ENCODE measurements around the gene HOXC9. TPM values are rescaled to one million over a fixed set of nuclear protein-coding genes. Genes with fewer than 3 reads are reported as not detected.

The HOXC9 gene
- total and polyA plus RNA-seq, 9 of the 15 experiments (the other 6 are each of a cell fraction or from before 2014, with no cell fraction given), result 1.1 to 10.5 (median 9.3) TPM

- no peak overlapping the region for H3K27ac ChIP-seq (ENCODE audit: extremely low read depth, low read depth, low read length)
- ChIA-PET CTCF (ENCODE audit: low intra/inter-chr PET ratio) (interaction anchor here (0.8 kb wide), 1 partner anchor 35 kb away, joined by 5 read pairs; no protein-coding TSS in a partner anchor), POLR2A (interaction anchor here (0.7 to 1.7 kb wide), 5 partner anchors 10 to 363 kb away, joined by 3 to 7 read pairs (median 4); partner anchors contain the start of gene HOXC6)
- no peaks in the 10 kb centered on the region for H3K9me1 ChIP-seq (ENCODE audit: control insufficient read depth, insufficient read depth, low read length)
- no peaks in the 10 kb centered on the region for H3K9me3 ChIP-seq (replicated peaks; ENCODE audit: control insufficient read depth, insufficient read depth, low read depth, low read length)
- H3K9ac ChIP-seq (ENCODE audit: insufficient read depth in 1 of 2, low read depth in 2 of 2, low read length in 2 of 2), result no peak overlapping the region
- no peak overlapping the region for H3K4me3 ChIP-seq
- in situ Hi-C loops (cut with MboI), result no loop called here
- FAIRE-seq (no peak), ATAC-seq (no peak), DNase-seq (ENCODE audit: extremely low read depth in 1 of 4, low spot score in 3 of 4) (no peak)
- H2AFZ ChIP-seq (ENCODE audit: low read depth, low read length), result no peak overlapping the region
- no peaks in the 10 kb centered on the region for H4K20me1 ChIP-seq (replicated peaks; ENCODE audit: control insufficient read depth, insufficient read depth, low read length)
- intact Hi-C loops (cut with micrococcal nuclease), result no loop called here
- TF ChIP-seq MAFK (IDR thresholded peaks at IDR 0.05; ENCODE audit: low read length) (no peak), PPARD (CRISPR knock-in tag; IDR thresholded peaks at IDR 0.05) (no peak), ZBTB1 (CRISPR knock-in tag; IDR thresholded peaks at IDR 0.05; ENCODE audit: borderline replicate concordance, low read depth) (no peak), LARP7 (IDR thresholded peaks at IDR 0.05) (no peak), E2F5 (CRISPR knock-in tag; IDR thresholded peaks at IDR 0.05) (no peak), FOS (IDR thresholded peaks at IDR 0.05; ENCODE audit: extremely low read depth, insufficient read length) (no peak), ARID4B (CRISPR knock-in tag; IDR thresholded peaks at IDR 0.05) (no peak), UBTF (IDR thresholded peaks at IDR 0.05; ENCODE audit: borderline replicate concordance in 1 of 2, low read depth in 2 of 2, low read length in 2 of 2) (no peak), SREBF1 (IDR thresholded peaks at IDR 0.05; ENCODE audit: borderline replicate concordance, low read depth, low read length) (no peak), KDM1A (IDR thresholded peaks at IDR 0.05) (no peak), ZNF444 (CRISPR knock-in tag; IDR thresholded peaks at IDR 0.05) (no peak)
- no TSS peak for BruUV-seq (replicated peaks)
- H3K4me2 ChIP-seq (ENCODE audit: insufficient read depth, low read length), result no peak overlapping the region
- H3K4me1 ChIP-seq (replicated peaks in 1 of 2; ENCODE audit: control insufficient read depth in 2 of 2, insufficient read depth in 2 of 2, low read length in 2 of 2), result peaks cover 0 to 4% of the 10 kb centered on the region in 2 experiments; a peak in 2 of 5 replicates
- no peaks in the 10 kb centered on the region for H3K79me2 ChIP-seq (ENCODE audit: control insufficient read depth, insufficient read depth, low read length)
- peaks cover 21 to 25% of the 10 kb centered on the region in 2 experiments for H3K27me3 ChIP-seq (ENCODE audit: control insufficient read depth in 2 of 2, insufficient read depth in 2 of 2, low read length in 2 of 2)
- WGBS (ENCODE audit: insufficient coverage, low coverage, missing lambda C conversion rate), result 3% methylated on average over 2 of the region's 2 CpGs
- H3K36me3 ChIP-seq (ENCODE audit: control insufficient read depth, insufficient read depth, low read length), result no peaks in the 10 kb centered on the region
These were observed 41.2 kb downstream of the HOXC9 start for GRCh38 chr12:54041097-54041690.
